Fibroblast of pulmonary artery (primary cell): Measurements from ENCODE around the gene TCERG1L.

ENCODE experiments used
- DNase-seq: peaks from one replicate; pipeline ENCODE4 v3.0.0-alpha.2; 2010; ENCODE audit warnings: low read depth
- H3K4me3 ChIP-seq: replicated peaks from 2 replicates; pipeline ENCODE4 v1.5.1; 2011; ENCODE audit warnings: low read depth, mild to moderate bottlenecking, control low read depth, low read length, moderate library complexity
- CTCF ChIP-seq: IDR thresholded peaks from 2 replicates; pipeline ENCODE4 v1.5.1; 2011; ENCODE audit warnings: mild to moderate bottlenecking, control low read depth, low read length, inconsistent platforms; ENCODE audit errors: missing control alignments

Gene TCERG1L

GRCh38 chr10:131310551-131311401 is 745 bp downstream of the TCERG1L start:
- H3K4me3 ChIP-seq, result no peak overlapping the region
- no peak for TF ChIP-seq CTCF
- DNase-seq, result no peak

GRCh38 chr10:131310142-131310541 is 1.4 kb downstream of the TCERG1L start:
- DNase-seq, result no peak

GRCh38 chr10:131300508-131300907 is 11.0 kb downstream of the TCERG1L start:
- no peak overlapping the region for H3K4me3 ChIP-seq
- TF ChIP-seq CTCF, result no peak
- DNase-seq, result no peak

More at GRCh38 chr10:131310142-131310541, 1.4 kb downstream of the TCERG1L start:
- TF ChIP-seq CTCF, result peak; percentile 20
- no peak overlapping the region for H3K4me3 ChIP-seq

- DNase-seq, result no peak
- no peak for TF ChIP-seq CTCF
- no peak overlapping the region for H3K4me3 ChIP-seq
These were observed 20.7 kb downstream of the TCERG1L start for GRCh38 chr10:131290781-131291180.

GRCh38 chr10:131288648-131289047 is 22.9 kb downstream of the TCERG1L start:
- TF ChIP-seq CTCF, result no peak
- DNase-seq, result no peak
- H3K4me3 ChIP-seq, result no peak overlapping the region

- DNase-seq, result no peak
- TF ChIP-seq CTCF, result no peak
These were observed 28.6 kb downstream of the TCERG1L start for GRCh38 chr10:131282961-131283360.

GRCh38 chr10:131280101-131280500 is 31.4 kb downstream of the TCERG1L start:
- TF ChIP-seq CTCF, result no peak
- no peak for DNase-seq
- no peak overlapping the region for H3K4me3 ChIP-seq

More at GRCh38 chr10:131282961-131283360, 28.6 kb downstream of the TCERG1L start:
- H3K4me3 ChIP-seq, result no peak overlapping the region
